ENCODE results near the gene PTPRQ.

Gene PTPRQ

DNA sequence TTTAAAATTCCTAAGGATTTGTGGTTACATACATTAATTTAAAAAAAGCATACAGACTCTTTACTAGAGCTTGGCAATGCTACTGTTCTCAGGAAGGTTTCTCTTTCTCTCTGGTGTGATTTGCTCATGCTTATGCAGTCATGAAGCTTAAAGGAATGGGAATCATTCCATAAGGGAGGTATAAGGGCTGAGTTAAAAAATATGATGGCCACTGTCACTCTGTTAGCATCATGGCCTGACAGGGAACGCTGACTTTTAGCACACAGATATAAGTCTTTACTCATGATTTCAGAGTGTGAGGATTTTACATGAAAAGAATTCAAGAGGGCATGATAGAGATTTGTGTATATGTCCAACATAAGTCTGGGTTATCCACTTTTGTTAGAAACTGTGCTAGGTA lies 276.5 kb downstream of the PTPRQ start:
- in situ Hi-C loops (cut with HindIII; ENCODE audit: low pct_unique_long_range_greater_than_20kb, low sequenced_read_pairs): no loop called here
- no peak for TF ChIP-seq JUND (IDR thresholded peaks at IDR 0.05; ENCODE audit: low read depth)

DNA sequence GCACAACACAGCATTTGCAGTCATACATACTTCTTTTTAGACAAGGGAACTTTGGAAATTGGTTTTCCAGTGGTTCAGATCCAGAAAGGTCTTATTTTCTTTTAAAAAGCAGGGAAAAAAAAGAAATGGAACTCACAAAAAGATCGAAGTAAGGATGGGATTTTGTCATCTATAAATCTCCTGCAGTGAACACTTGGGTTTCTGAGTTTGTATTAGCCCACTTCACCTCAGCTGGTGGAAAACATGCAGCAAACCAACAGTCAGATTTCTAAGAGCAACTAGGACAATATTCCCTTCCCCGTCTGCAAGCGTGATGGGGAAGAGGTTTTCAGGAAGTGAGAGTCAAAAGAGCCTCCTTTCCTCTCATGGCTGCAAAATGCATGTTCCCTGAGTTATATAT lies 277.3 kb downstream of the PTPRQ start:
- no peak for DNase-seq (ENCODE audit: low read depth in 1 of 2, low spot score in 1 of 2)
- in situ Hi-C loops (cut with HindIII; ENCODE audit: low pct_unique_long_range_greater_than_20kb, low sequenced_read_pairs): no loop called here
- TF ChIP-seq JUND (IDR thresholded peaks at IDR 0.05; ENCODE audit: low read depth): no peak

More for the DNA sequence above, 276.5 kb downstream of the PTPRQ start:
- no peak for DNase-seq (ENCODE audit: low read depth in 1 of 2, low spot score in 1 of 2)

Data from T47D (cell line).